Measurements from ENCODE around the gene MAGEB1. TPM values are rescaled to one million over a fixed set of nuclear protein-coding genes. Genes with fewer than 3 reads are reported as not detected.

Gene MAGEB1
- polyA plus RNA-seq, 3 donors, result not detected

DNA sequence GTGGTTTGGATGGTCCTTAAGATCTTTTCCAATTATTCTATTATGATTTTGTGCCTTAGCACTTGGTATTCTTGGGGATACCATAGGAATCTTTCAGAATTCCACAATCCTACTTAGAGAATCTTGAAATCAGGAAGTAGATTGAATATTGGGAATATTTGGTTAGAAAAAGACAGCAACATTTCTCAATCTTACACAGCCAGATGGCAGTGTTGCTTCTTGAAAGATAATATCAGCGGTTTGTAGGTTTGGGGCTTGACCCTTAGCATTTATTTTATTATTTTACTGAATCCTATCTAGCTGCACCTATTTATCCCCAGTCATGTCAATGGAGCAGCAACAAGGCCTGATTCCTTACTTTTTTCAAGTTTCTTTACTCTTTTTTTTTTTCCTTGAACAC lies 28.6 kb downstream of the MAGEB1 start:
- H3K27me3 ChIP-seq (ENCODE audit: control insufficient read depth in 2 of 2, insufficient read depth in 2 of 2, low read length in 2 of 2), result peaks cover 0 to 3% of the 10 kb centered on the region in 2 donors
- no CpG with 5 or more reads among the region's 1 CpG for WGBS (ENCODE audit: insufficient coverage)
- Mint-ChIP-seq H3K4me1 (no peaks in the 10 kb centered on the region), H3K4me3 (no peak overlapping the region), H3K36me3 (no peaks in the 10 kb centered on the region), H3K27ac (no peak overlapping the region), H3K9me3 (peaks cover 0 to 2% (median 0%) of the 10 kb centered on the region in 7 donors), H3K27me3 (ENCODE audit: low read depth in 3 of 3) (peaks cover 0 to 4% (median 1%) of the 10 kb centered on the region in 3 donors)
- no peaks in the 10 kb centered on the region for H3K36me3 ChIP-seq (replicated peaks in 1 of 2; ENCODE audit: control insufficient read depth in 1 of 2, insufficient read depth in 2 of 2, low read length in 2 of 2)
- DNase-seq, result no peak
- H3K4me3 ChIP-seq (replicated peaks in 1 of 3; ENCODE audit: low read depth in 2 of 3, low read length in 3 of 3), result no peak overlapping the region
- intact Hi-C loops (cut with micrococcal nuclease), result no loop called here
- no peaks in the 10 kb centered on the region for H3K9me3 ChIP-seq (replicated peaks in 1 of 2; ENCODE audit: control insufficient read depth in 1 of 2, insufficient read depth in 1 of 2, low read length in 2 of 2)
- no peaks in the 10 kb centered on the region for H3K79me2 ChIP-seq (ENCODE audit: insufficient read depth, low read length)
- no peak overlapping the region for H3K9ac ChIP-seq (ENCODE audit: insufficient read depth, low read length, poor library complexity, severe bottlenecking)
- no peaks in the 10 kb centered on the region for H4K20me1 ChIP-seq (ENCODE audit: insufficient read depth, low read length)
- TF ChIP-seq, protein P1, sequence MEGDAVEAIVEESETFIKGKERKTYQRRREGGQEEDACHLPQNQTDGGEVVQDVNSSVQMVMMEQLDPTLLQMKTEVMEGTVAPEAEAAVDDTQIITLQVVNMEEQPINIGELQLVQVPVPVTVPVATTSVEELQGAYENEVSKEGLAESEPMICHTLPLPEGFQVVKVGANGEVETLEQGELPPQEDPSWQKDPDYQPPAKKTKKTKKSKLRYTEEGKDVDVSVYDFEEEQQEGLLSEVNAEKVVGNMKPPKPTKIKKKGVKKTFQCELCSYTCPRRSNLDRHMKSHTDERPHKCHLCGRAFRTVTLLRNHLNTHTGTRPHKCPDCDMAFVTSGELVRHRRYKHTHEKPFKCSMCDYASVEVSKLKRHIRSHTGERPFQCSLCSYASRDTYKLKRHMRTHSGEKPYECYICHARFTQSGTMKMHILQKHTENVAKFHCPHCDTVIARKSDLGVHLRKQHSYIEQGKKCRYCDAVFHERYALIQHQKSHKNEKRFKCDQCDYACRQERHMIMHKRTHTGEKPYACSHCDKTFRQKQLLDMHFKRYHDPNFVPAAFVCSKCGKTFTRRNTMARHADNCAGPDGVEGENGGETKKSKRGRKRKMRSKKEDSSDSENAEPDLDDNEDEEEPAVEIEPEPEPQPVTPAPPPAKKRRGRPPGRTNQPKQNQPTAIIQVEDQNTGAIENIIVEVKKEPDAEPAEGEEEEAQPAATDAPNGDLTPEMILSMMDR (IDR thresholded peaks at IDR 0.05), result no peak
- H2AFZ ChIP-seq (ENCODE audit: insufficient read depth, low read depth, low read length, poor library complexity, severe bottlenecking), result no peak overlapping the region
- no peak overlapping the region for H3K4me2 ChIP-seq (replicated peaks; ENCODE audit: extremely low read depth, low read length, poor library complexity, severe bottlenecking)
- no peak overlapping the region for H3K27ac ChIP-seq (ENCODE audit: low read depth in 1 of 2, low read length in 2 of 2)
- H3K4me1 ChIP-seq (ENCODE audit: control insufficient read depth in 1 of 2, insufficient read depth in 2 of 2, low read length in 2 of 2), result no peaks in the 10 kb centered on the region

DNA sequence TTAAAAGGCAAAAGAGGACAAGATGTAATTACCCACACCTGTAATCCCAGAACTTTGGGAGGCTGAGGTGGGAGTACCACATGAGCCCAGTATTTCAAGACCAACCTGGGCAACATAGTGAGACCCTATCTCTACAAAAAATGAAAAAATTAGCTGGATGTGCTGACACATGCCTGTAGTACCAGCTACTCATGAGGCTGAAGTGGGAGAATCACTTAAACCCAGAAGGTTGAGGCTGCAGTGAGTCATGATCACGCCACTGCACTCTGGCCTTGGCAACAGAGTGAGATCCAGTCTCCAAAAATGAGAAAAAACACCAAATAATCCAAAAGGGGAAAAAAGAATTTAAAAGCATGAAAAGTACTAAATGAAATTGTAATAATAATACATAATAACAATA lies 31.4 kb downstream of the MAGEB1 start:
- H3K4me2 ChIP-seq (replicated peaks; ENCODE audit: extremely low read depth, low read length, poor library complexity, severe bottlenecking), result no peak overlapping the region
- no peaks in the 10 kb centered on the region for H3K4me1 Mint-ChIP-seq
- H3K27ac ChIP-seq (ENCODE audit: low read depth in 1 of 2, low read length in 2 of 2), result no peak overlapping the region
- H3K9me3 ChIP-seq (replicated peaks in 1 of 2; ENCODE audit: control insufficient read depth in 1 of 2, insufficient read depth in 1 of 2, low read length in 2 of 2), result no peaks in the 10 kb centered on the region
- H3K4me3 Mint-ChIP-seq, result no peak overlapping the region
- no peaks in the 10 kb centered on the region for H3K9me3 Mint-ChIP-seq
- H4K20me1 ChIP-seq (ENCODE audit: insufficient read depth, low read length), result no peaks in the 10 kb centered on the region
- H3K4me1 ChIP-seq (ENCODE audit: control insufficient read depth in 1 of 2, insufficient read depth in 2 of 2, low read length in 2 of 2), result no peaks in the 10 kb centered on the region
- peaks cover 0 to 4% (median 1%) of the 10 kb centered on the region in 3 donors for H3K27me3 Mint-ChIP-seq (ENCODE audit: low read depth in 3 of 3)
- no CpG with 5 or more reads among the region's 1 CpG for WGBS (ENCODE audit: insufficient coverage)
- H3K36me3 Mint-ChIP-seq, result no peaks in the 10 kb centered on the region
- no peak overlapping the region for H3K9ac ChIP-seq (ENCODE audit: insufficient read depth, low read length, poor library complexity, severe bottlenecking)
- H3K4me3 ChIP-seq (replicated peaks in 1 of 3; ENCODE audit: low read depth in 2 of 3, low read length in 3 of 3), result no peak overlapping the region
- intact Hi-C loops (cut with micrococcal nuclease), result no loop called here
- no peaks in the 10 kb centered on the region for H3K79me2 ChIP-seq (ENCODE audit: insufficient read depth, low read length)
- DNase-seq, result peak in 1 of 3 donors; percentile 1
- TF ChIP-seq, protein P1 (IDR thresholded peaks at IDR 0.05), result no peak
- no peak overlapping the region for H3K27ac Mint-ChIP-seq
- H3K36me3 ChIP-seq (replicated peaks in 1 of 2; ENCODE audit: control insufficient read depth in 1 of 2, insufficient read depth in 2 of 2, low read length in 2 of 2), result no peaks in the 10 kb centered on the region
- H2AFZ ChIP-seq (ENCODE audit: insufficient read depth, low read depth, low read length, poor library complexity, severe bottlenecking), result no peak overlapping the region
- peaks cover 0 to 3% of the 10 kb centered on the region in 2 donors for H3K27me3 ChIP-seq (ENCODE audit: control insufficient read depth in 2 of 2, insufficient read depth in 2 of 2, low read length in 2 of 2)

Data from CD14-positive monocyte (primary cell).